ENCODE results near the gene PATZ1. TPM values are rescaled to one million over a fixed set of nuclear protein-coding genes. Genes with fewer than 3 reads are reported as not detected.

PATZ1 gene
- total RNA-seq, 2 experiments from 2014 or later: 27.4 to 28.2 TPM

DNA sequence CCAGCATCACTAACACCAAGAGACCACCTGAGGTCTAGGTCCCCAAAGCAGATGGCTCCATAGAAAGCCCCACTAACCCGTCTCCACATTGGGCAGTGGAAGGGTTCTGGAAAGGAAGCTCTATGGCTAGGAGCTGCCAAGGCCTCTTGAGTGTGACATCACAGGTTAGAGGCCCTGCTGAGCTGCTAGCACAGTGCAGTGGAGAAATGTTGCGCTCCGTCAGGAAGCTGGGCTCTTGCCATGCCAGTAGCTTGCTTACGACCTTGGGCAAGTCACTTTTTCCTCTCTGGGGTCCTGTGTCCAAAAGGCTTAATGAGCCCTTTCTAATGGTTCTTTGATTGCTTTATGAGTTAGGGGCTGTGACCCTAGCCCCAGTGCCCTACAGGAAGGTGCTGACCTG lies 64.4 kb downstream of the PATZ1 start:
- CTCF ChIA-PET: interaction anchor here (0.9 to 1.2 kb wide), 2 partner anchors 175 to 197 kb away, joined by 3 read pairs; partner anchors contain the start of gene SELENOM
- H3K4me1 Mint-ChIP-seq: peaks cover 40% of the 10 kb centered on the region
- no peaks in the 10 kb centered on the region for H3K9me3 Mint-ChIP-seq (ENCODE audit: low read depth)
- H3K27me3 Mint-ChIP-seq: no peaks in the 10 kb centered on the region
- H3K36me3 Mint-ChIP-seq: peaks cover 4% of the 10 kb centered on the region
- no peak overlapping the region for H3K4me3 Mint-ChIP-seq
- DNase-seq (no peak), ATAC-seq (no peak)
- no peak overlapping the region for H3K27ac Mint-ChIP-seq

- Mint-ChIP-seq H3K36me3 (peaks cover 14% of the 10 kb centered on the region), H3K27me3 (no peaks in the 10 kb centered on the region), H3K4me3 (no peak overlapping the region), H3K9me3 (ENCODE audit: low read depth) (no peaks in the 10 kb centered on the region), H3K4me1 (peaks cover 23% of the 10 kb centered on the region), H3K27ac (peak overlapping the region; percentile 50)
- ATAC-seq (no peak), DNase-seq (no peak)
- CTCF ChIA-PET: interaction anchor here (0.6 to 1.3 kb wide), 7 partner anchors 9 to 1410 kb away, joined by 3 to 5 read pairs (median 4); partner anchors contain the start of gene PIK3IP1
These were observed 66.2 kb downstream of the PATZ1 start for GRCh38 chr22:31279821-31280505.

GRCh38 chr22:31279327-31279669 lies 66.8 kb downstream of the PATZ1 start:
- Mint-ChIP-seq H3K27ac (peak overlapping the region; percentile 50), H3K4me3 (no peak overlapping the region), H3K36me3 (peaks cover 14% of the 10 kb centered on the region), H3K27me3 (no peaks in the 10 kb centered on the region), H3K9me3 (ENCODE audit: low read depth) (no peaks in the 10 kb centered on the region), H3K4me1 (peaks cover 18% of the 10 kb centered on the region)
- DNase-seq (no peak), ATAC-seq (no peak)
- CTCF ChIA-PET: interaction anchor here (0.6 to 1.3 kb wide), 8 partner anchors 10 to 1409 kb away, joined by 3 to 5 read pairs (median 4); partner anchors contain the start of gene PIK3IP1

- peak overlapping the region; percentile 50 for H3K27ac Mint-ChIP-seq
- H3K27me3 Mint-ChIP-seq: no peaks in the 10 kb centered on the region
These were observed 67.4 kb downstream of the PATZ1 start for GRCh38 chr22:31278626-31279326.

GRCh38 chr22:31278151-31278621 lies 68.0 kb downstream of the PATZ1 start:
- DNase-seq: no peak
- CTCF ChIA-PET: interaction anchor here (0.8 to 1.2 kb wide), 3 partner anchors 13 to 170 kb away, joined by 3 read pairs; no protein-coding TSS in a partner anchor
- no peak overlapping the region for H3K4me3 Mint-ChIP-seq
- no peak for ATAC-seq
- peaks cover 23% of the 10 kb centered on the region for H3K36me3 Mint-ChIP-seq
- peak overlapping the region; percentile 50 for H3K27ac Mint-ChIP-seq
- no peaks in the 10 kb centered on the region for H3K9me3 Mint-ChIP-seq (ENCODE audit: low read depth)
- peaks cover 18% of the 10 kb centered on the region for H3K4me1 Mint-ChIP-seq
- no peaks in the 10 kb centered on the region for H3K27me3 Mint-ChIP-seq

More at GRCh38 chr22:31278626-31279326, 67.4 kb downstream of the PATZ1 start:
- Mint-ChIP-seq H3K36me3 (peaks cover 18% of the 10 kb centered on the region), H3K4me3 (no peak overlapping the region), H3K9me3 (ENCODE audit: low read depth) (no peaks in the 10 kb centered on the region), H3K4me1 (peaks cover 18% of the 10 kb centered on the region)
- CTCF ChIA-PET: interaction anchor here (0.9 to 1.3 kb wide), 7 partner anchors 9 to 117 kb away, joined by 3 to 5 read pairs (median 4); partner anchors contain the start of gene PIK3IP1
- ATAC-seq: peak; percentile 61
- no peak for DNase-seq

DNA sequence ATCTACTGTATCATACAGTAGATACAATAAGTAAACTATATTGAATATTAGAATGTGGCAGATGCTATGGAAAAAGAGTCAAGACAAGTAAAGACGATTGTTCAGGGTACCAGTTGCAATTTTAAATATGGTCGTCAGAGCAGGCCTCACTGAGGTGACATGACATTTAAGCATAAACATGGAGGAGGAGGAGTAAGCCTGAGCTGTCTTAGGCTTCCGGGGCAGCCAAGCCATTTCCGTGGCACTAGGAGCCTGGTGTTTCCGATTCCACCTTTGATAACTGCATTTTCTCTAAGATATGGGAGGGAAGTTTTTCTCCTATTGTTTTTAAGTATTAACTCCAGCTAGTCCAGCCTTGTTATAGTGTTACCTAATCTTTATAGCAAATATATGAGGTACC lies 68.4 kb downstream of the PATZ1 start:
- Mint-ChIP-seq H3K27ac (peak overlapping the region; percentile 50), H3K36me3 (peaks cover 23% of the 10 kb centered on the region), H3K27me3 (no peaks in the 10 kb centered on the region), H3K4me1 (peaks cover 18% of the 10 kb centered on the region), H3K4me3 (no peak overlapping the region), H3K9me3 (ENCODE audit: low read depth) (no peaks in the 10 kb centered on the region)
- DNase-seq (no peak), ATAC-seq (no peak)
- CTCF ChIA-PET: interaction anchor here (0.8 to 1.0 kb wide), 2 partner anchors 14 to 170 kb away, joined by 3 read pairs; no protein-coding TSS in a partner anchor

GRCh38 chr22:31276426-31277167 lies 69.5 kb downstream of the PATZ1 start:
- H3K27me3 Mint-ChIP-seq: no peaks in the 10 kb centered on the region
- no peak overlapping the region for H3K27ac Mint-ChIP-seq
- no peak for ATAC-seq
- peaks cover 26% of the 10 kb centered on the region for H3K36me3 Mint-ChIP-seq
- peaks cover 18% of the 10 kb centered on the region for H3K4me1 Mint-ChIP-seq
- no peak overlapping the region for H3K4me3 Mint-ChIP-seq
- no peaks in the 10 kb centered on the region for H3K9me3 Mint-ChIP-seq (ENCODE audit: low read depth)
- CTCF ChIA-PET: interaction anchor here (0.9 kb wide), 1 partner anchor 64 kb away, joined by 3 read pairs; the partner anchor contains the start of gene LIMK2
- DNase-seq: no peak

Other genes starting within 250 kb of the PATZ1 start
- gene SELENOM, start 238.8 kb downstream of the PATZ1 start, total RNA-seq: 1 to 10 TPM in 1 of 2 experiments, under 1 TPM in 1; 0.49 to 1.5 TPM
- gene INPP5J, start 223.4 kb downstream of the PATZ1 start, total RNA-seq: under 1 TPM in 1 of 2 experiments, not detected in 1; 0.14 TPM
- gene PLA2G3, start 205.8 kb downstream of the PATZ1 start, total RNA-seq: not detected
- gene RNF185, start 186.2 kb downstream of the PATZ1 start, total RNA-seq: 10 to 100 TPM; 15.8 to 20.7 TPM
- 10 to 100 TPM; 32.2 to 47.3 TPM for gene LIMK2, start 134.0 kb downstream of the PATZ1 start, total RNA-seq
- gene PIK3IP1, start 53.9 kb downstream of the PATZ1 start, total RNA-seq: 10 to 100 TPM; 11.0 to 15.7 TPM
- gene DRG1, start 53.3 kb upstream of the PATZ1 start, total RNA-seq: 10 to 100 TPM; 87.0 to 97.0 TPM
- 10 to 100 TPM; 39.1 to 50.4 TPM for gene EIF4ENIF1, start 143.5 kb upstream of the PATZ1 start, total RNA-seq
- 100 to 1,000 TPM; 150 to 192 TPM for gene SFI1, start 150.2 kb upstream of the PATZ1 start, total RNA-seq